GM12873 (cell line): Measurements from ENCODE around the gene MYRF.

ENCODE experiments used
- TF ChIP-seq, protein P1 (sequence below): IDR thresholded peaks from 2 replicates; pipeline ENCODE4 v1.5.1; 2012; ENCODE audit warnings: low read depth, mild to moderate bottlenecking, moderate library complexity, low read length, control low read depth; ENCODE audit not compliant: insufficient read depth; ENCODE audit errors: missing control alignments

The MYRF gene

GRCh38 chr11:61832207-61832606, 79.8 kb downstream of the MYRF start:
- TF ChIP-seq, protein P1, sequence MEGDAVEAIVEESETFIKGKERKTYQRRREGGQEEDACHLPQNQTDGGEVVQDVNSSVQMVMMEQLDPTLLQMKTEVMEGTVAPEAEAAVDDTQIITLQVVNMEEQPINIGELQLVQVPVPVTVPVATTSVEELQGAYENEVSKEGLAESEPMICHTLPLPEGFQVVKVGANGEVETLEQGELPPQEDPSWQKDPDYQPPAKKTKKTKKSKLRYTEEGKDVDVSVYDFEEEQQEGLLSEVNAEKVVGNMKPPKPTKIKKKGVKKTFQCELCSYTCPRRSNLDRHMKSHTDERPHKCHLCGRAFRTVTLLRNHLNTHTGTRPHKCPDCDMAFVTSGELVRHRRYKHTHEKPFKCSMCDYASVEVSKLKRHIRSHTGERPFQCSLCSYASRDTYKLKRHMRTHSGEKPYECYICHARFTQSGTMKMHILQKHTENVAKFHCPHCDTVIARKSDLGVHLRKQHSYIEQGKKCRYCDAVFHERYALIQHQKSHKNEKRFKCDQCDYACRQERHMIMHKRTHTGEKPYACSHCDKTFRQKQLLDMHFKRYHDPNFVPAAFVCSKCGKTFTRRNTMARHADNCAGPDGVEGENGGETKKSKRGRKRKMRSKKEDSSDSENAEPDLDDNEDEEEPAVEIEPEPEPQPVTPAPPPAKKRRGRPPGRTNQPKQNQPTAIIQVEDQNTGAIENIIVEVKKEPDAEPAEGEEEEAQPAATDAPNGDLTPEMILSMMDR: no peak

DNA sequence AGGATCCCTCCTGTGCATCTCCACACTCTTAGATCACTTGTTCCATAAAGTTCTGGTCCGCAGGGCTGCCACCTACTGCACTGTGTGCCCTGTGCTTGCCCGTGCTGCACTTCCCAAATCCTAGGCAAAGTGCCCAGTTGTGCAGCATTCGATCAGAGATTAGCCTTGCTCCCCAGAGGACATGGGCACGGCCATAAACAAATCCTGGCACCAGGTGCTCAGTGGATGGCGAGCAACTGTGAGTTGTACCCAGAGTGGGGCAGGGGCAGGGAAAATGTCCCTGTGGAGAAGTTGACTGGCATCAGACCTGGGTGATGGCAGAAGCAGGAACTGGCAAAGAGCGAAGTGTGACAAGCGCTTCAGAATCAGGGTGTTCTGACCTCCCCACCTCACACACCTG, 80.3 kb downstream of the MYRF start:
- TF ChIP-seq, protein P1: no peak

- TF ChIP-seq, protein P1: no peak
Observed at GRCh38 chr11:61833471-61833870, 81.0 kb downstream of the MYRF start.

GRCh38 chr11:61833926-61834277, 81.5 kb downstream of the MYRF start:
- TF ChIP-seq, protein P1: peak; percentile 3

- TF ChIP-seq, protein P1: no peak
Observed at GRCh38 chr11:61834278-61835048, 82.0 kb downstream of the MYRF start.

DNA sequence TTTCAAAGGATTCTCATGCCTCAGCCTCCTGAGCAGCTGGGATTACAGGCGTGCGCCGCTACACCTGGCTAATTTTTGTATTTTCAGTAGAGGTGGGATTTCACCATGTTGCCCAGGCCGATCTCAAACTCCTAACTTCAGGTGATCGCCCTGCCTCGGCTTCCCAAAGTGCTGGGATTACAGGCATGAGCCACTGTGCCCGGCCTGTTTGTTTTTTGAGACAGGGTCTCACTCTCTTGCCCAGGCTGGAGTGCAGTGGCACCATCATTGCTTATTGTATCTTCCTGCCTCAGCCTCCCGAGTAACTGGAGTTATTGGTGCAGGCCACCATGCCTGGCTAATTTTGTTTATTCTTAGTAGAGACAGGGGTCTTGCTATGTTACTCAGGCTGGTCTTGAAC, 83.8 kb downstream of the MYRF start:
- TF ChIP-seq, protein P1: no peak

- TF ChIP-seq, protein P1: no peak
Observed at GRCh38 chr11:61837411-61838005, 85.1 kb downstream of the MYRF start.
